ENCODE results near the gene TENM4.

The TENM4 gene

GRCh38 chr11:79400206-79400605 is 40.6 kb downstream of the TENM4 start:
- H3K4me3 ChIP-seq (ENCODE audit: low read length): no peak overlapping the region
- TF ChIP-seq ZNF274 (IDR thresholded peaks at IDR 0.05; ENCODE audit: low read depth, low read length): no peak

- TF ChIP-seq ZNF274 (IDR thresholded peaks at IDR 0.05; ENCODE audit: low read depth, low read length): no peak
- H3K4me3 ChIP-seq (ENCODE audit: low read length): no peak overlapping the region
Observed at GRCh38 chr11:79397252-79397651, 43.6 kb downstream of the TENM4 start.

GRCh38 chr11:79396674-79397073 is 44.2 kb downstream of the TENM4 start:
- TF ChIP-seq ZNF274 (IDR thresholded peaks at IDR 0.05; ENCODE audit: low read depth, low read length): no peak
- H3K4me3 ChIP-seq (ENCODE audit: low read length): no peak overlapping the region

- H3K4me3 ChIP-seq (ENCODE audit: low read length): no peak overlapping the region
- TF ChIP-seq ZNF274 (IDR thresholded peaks at IDR 0.05; ENCODE audit: low read depth, low read length): no peak
Observed at GRCh38 chr11:79396001-79396400, 44.8 kb downstream of the TENM4 start.

GRCh38 chr11:79393362-79394043 is 47.3 kb downstream of the TENM4 start:
- H3K4me3 ChIP-seq (ENCODE audit: low read length): no peak overlapping the region
- no peak for TF ChIP-seq ZNF274 (IDR thresholded peaks at IDR 0.05; ENCODE audit: low read depth, low read length)

GRCh38 chr11:79392161-79392560 is 48.7 kb downstream of the TENM4 start:
- no peak for TF ChIP-seq ZNF274 (IDR thresholded peaks at IDR 0.05; ENCODE audit: low read depth, low read length)
- H3K4me3 ChIP-seq (ENCODE audit: low read length): no peak overlapping the region

GRCh38 chr11:79390923-79391322 is 49.9 kb downstream of the TENM4 start:
- no peak for TF ChIP-seq ZNF274 (IDR thresholded peaks at IDR 0.05; ENCODE audit: low read depth, low read length)
- H3K4me3 ChIP-seq (ENCODE audit: low read length): no peak overlapping the region

- no peak overlapping the region for H3K4me3 ChIP-seq (ENCODE audit: low read length)
- no peak for TF ChIP-seq ZNF274 (IDR thresholded peaks at IDR 0.05; ENCODE audit: low read depth, low read length)
Observed at GRCh38 chr11:79390477-79390876, 50.4 kb downstream of the TENM4 start.

GRCh38 chr11:79388201-79388600 is 52.6 kb downstream of the TENM4 start:
- no peak overlapping the region for H3K4me3 ChIP-seq (ENCODE audit: low read length)
- TF ChIP-seq ZNF274 (IDR thresholded peaks at IDR 0.05; ENCODE audit: low read depth, low read length): no peak

- no peak for TF ChIP-seq ZNF274 (IDR thresholded peaks at IDR 0.05; ENCODE audit: low read depth, low read length)
- no peak overlapping the region for H3K4me3 ChIP-seq (ENCODE audit: low read length)
Observed at GRCh38 chr11:79383874-79384273, 57.0 kb downstream of the TENM4 start.

- no peak overlapping the region for H3K4me3 ChIP-seq (ENCODE audit: low read length)
Observed at GRCh38 chr11:79382301-79383050, 58.4 kb downstream of the TENM4 start.

GRCh38 chr11:79381036-79381435 is 59.8 kb downstream of the TENM4 start:
- TF ChIP-seq ZNF274 (IDR thresholded peaks at IDR 0.05; ENCODE audit: low read depth, low read length): no peak
- H3K4me3 ChIP-seq (ENCODE audit: low read length): no peak overlapping the region

More at GRCh38 chr11:79382301-79383050, 58.4 kb downstream of the TENM4 start:
- no peak for TF ChIP-seq ZNF274 (IDR thresholded peaks at IDR 0.05; ENCODE audit: low read depth, low read length)

- H3K4me3 ChIP-seq (ENCODE audit: low read length): no peak overlapping the region
- no peak for TF ChIP-seq ZNF274 (IDR thresholded peaks at IDR 0.05; ENCODE audit: low read depth, low read length)
Observed at GRCh38 chr11:79377406-79377805, 63.4 kb downstream of the TENM4 start.

- no peak overlapping the region for H3K4me3 ChIP-seq (ENCODE audit: low read length)
- TF ChIP-seq ZNF274 (IDR thresholded peaks at IDR 0.05; ENCODE audit: low read depth, low read length): no peak
Observed at GRCh38 chr11:79375818-79376550, 64.8 kb downstream of the TENM4 start.

GRCh38 chr11:79374727-79375126 is 66.1 kb downstream of the TENM4 start:
- no peak overlapping the region for H3K4me3 ChIP-seq (ENCODE audit: low read length)
- no peak for TF ChIP-seq ZNF274 (IDR thresholded peaks at IDR 0.05; ENCODE audit: low read depth, low read length)
